HG03280 (cell line): ENCODE results near the gene LSM12.
"Not testable (repeated sequence)": the region's sequence is repeated elsewhere in the genome, so short reads cannot be mapped to it uniquely, and the experiment has no call there.

Experiments used
- ATAC-seq: cut with Tn5 transposase; IDR thresholded peaks from one replicate; pipeline ENCODE4 v1.9.1; 2021; ENCODE audit warnings: mild to moderate bottlenecking, moderate library complexity; ENCODE audit not compliant: unreplicated experiment

Gene LSM12

DNA sequence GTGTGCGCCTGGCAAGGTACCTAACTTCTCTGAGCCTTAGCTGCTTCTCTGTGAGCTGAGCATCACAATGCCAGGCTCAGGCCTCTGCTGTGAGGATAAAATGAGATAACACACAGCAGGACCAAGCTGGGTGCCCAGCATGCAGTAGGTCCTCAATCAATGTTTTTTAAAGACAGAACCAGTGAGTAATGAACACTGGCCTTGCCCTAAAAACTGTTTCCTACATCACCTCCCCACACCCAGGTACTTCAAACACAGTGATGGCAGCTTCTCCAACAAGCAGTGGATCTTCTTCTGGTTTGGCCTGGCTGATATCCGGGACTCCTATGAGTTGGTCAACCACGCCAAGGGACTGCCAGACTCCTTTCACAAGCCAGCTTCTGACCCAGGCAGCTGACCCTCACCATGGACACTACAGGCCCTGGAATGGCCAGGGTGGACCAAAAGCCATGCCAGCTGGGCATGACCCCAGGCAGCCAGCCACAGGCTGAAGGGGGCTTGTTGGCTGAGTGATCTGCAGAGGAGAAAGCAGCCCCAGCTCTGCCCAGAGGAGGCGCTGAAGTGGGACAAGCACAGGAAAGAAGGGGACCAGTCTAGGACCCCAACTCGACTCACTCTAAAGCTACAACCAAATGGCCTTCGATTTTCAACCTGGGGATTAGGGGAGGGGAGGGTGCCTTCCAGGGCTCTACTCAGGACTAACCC lies 58.1 kb downstream of the LSM12 start:
- ATAC-seq = no peak

DNA sequence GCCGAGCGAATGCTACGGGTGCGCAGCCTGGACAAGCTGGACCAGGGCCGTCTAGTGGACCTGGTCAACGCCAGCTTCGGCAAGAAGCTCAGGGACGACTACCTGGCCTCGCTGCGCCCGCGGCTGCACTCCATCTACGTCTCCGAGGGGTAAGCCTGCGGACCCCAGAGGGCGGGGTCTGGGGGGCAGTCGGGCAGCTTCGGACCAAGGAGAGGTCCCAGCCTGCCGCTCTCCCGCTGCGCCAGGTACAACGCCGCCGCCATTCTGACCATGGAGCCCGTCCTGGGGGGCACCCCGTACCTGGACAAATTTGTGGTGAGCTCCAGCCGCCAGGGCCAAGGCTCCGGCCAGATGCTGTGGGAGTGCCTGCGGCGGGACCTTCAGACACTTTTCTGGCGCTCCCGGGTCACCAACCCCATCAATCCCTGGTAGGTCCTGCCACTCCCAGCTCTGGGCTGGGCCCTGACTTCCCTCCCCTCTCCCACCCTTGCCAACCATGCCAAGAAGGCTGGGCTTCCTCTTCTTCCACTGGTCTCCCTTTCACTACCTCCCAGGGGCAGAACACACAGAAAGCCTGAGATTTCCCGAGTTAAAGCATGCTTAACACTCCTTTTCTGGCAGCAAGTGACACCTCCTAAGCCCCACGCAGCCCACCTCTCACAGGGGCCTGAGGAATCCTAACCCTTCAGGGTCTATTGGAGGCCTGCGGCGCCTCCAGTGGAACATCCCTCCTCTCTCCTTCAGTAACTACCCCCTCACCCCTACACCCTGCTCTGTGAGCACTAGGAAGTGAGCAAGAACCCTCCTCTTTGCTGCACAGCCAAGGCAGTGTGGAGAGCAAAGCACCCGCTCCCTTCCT lies 58.9 kb downstream of the LSM12 start:
- peak; percentile 12 for ATAC-seq

DNA sequence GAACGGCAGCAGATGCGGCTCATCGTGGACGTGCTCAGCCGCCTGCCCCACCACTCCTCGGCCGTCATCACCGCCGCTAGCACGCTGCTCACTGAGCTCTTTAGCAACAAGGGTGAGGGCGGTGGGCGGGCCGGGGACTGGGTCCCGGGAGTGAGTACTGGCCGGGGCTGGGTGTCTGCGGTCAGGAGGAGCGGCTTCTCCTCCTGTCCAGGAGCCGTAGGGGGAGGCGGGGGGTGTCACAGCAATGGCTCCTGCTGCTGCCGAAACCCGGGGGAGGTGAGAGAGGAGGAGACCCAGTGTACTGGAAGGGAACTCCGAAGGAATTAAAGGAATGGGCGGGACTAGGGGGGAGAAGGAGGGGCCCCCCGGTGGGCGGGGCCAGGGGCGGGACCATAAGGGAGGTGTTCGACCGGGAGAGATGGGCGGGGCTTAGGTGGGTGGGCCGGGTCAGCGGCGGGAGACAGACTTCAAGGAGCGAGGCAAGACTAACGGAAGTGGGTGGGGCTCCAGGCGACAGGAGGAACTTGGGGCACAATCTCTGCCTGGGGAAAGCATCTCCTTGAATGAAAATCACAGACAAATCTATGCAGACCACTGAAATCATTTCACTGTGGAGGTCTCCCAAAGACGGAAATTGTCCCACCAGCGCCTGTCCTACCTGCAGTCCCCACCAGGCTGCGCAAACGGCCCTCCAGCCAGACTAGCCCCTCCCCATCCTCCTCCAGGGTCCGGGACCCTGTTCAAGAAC lies 59.7 kb downstream of the LSM12 start:
- peak; percentile 79 for ATAC-seq

DNA sequence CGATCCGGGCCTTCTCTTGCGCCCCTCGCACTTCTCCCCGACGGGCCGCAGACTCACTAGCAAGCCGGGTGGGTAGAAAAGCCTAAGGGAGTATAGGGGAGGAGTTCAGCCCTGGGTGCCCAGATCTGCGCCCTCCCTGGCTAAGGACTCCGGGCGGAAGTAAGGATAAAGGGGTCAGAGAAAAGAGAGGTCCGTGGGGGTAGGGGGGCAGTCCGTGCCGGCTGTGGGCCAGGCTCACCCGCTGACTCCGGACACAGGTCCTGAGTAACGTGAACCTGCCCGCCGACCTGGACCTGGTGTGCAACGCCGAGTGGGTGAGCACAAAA lies 60.2 kb downstream of the LSM12 start:
- ATAC-seq = no peak

DNA sequence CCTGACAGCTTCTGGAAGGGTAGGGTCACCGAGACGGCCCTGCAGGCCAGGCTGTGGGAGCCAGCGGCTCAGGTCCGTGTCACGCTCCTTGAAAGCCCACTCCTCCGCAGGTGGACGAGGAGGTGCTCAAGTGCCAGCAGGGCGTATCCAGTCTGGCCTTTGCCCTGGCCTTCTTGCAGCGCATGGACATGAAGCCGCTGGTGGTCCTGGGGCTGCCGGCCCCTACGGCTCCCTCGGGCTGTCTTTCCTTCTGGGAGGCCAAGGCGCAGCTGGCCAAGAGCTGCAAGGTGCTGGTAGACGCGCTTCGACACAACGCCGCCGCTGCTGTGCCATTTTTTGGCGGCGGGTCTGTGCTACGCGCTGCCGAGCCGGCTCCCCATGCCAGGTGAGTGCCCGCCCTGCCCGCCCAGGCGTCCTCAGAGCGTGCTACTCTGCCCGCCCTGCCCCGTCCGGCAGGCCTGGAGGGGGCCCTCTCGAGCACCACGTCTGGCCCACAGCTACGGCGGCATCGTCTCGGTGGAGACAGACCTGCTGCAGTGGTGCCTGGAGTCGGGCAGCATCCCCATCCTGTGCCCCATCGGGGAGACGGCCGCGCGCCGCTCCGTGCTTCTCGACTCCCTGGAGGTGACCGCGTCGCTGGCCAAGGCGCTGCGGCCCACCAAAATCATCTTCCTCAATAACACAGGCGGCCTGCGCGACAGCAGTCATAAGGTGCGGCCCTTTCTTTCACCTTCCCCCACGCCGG lies 60.8 kb downstream of the LSM12 start:
- no peak for ATAC-seq

DNA sequence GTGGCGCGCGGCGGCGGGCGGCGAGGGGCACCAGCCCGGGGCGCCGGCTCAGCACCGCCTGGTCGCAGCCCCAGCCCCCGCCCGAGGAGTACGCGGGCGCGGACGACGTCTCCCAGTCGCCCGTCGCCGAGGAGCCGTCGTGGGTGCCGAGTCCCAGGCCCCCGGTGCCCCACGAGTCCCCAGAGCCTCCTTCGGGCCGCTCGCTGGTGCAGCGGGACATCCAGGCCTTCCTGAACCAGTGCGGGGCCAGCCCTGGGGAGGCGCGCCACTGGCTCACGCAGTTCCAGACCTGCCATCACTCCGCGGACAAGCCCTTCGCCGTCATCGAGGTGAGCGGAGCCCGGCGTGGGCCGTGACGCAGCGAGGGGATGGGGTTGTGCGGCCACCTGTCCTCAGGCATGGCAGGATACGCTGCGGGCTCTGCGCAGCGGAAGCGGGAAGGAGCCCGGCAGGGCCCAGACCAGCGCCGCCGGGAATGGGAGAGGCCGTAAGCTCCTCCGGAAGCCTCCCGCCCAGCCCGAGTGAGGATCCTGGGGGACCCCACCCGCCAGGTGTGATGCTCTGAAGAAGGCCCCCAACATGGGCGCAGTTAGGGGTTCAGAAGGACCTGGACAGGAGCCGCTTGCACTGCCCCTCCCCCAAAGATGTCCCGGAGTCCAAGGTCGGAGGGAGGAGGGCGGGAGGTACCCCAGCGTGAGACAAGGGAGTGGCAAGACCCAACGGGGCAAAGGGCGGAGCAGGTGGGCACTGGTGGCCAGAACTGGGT lies 61.5 kb downstream of the LSM12 start:
- ATAC-seq = no peak

DNA sequence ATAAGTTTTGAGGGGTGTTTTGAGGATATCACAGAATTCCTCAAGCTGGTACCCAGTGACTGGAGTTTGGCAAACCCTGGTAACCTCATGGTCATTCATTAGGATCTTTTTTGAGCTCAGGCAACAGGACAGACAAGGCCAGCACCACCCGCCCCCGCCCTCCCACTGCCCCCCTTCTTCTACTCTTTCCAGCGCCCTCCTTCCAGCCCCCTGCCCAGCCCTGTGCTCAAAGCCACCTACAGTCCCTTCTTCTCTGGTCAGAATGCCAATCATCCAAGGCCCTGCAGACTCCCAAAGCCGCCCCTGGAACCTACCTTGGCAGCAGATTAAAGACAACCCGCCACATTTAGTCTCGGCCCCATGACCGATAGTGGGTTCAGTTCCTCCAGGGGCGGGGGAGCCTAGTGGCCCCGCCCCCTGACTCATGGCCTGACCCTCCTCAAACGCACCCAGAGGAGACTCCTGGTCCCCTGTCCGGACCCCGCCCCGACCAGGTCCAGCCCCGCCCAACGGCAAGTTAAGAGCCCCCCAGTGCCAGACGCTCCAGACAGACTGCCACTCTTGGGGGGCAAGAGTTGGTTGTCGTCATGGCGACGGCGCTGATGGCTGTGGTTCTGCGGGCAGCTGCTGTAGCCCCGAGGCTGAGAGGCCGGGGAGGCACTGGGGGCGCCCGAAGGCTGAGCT lies 62.3 kb downstream of the LSM12 start, which contains the start of gene NAGS:
Gene NAGS (plus strand): TSS at position 546 of the 684 bp plus-strand sequence. CDS start 42 bp downstream, at position 588.
- ATAC-seq = no peak

DNA sequence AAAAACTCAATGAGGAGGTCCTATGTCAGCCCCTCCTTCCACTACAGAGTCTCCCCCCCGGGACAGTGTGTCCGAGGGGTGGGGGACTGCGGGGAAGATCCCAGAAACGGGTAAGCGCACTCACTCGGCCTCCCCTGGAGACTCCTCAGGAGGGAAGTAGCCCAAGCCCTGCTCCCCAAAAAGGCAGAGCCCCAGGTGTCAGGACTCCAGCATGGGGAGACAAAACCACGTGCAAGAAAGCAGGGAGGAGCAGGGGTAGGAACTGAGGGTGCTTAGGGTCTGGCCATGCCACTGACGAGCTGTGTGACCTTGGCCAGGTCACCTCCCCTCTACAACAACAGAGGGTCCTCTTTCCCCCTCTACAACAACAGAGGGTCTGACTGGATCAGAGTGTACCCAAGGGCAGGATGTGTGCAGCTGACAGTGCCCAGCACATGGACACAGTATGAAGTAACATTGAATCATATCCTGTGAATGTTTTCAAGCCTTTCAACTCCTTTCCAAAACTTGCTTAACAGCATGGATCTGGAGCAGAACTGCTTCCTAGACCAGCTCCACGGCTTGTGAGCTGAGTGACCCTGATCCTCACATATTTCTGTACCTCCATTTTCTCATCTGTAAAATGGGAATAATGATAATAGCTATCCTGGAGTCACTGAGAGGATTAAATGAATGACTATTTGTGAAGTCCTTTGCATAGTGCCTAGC lies 64.2 kb downstream of the LSM12 start:
- ATAC-seq = no peak

DNA sequence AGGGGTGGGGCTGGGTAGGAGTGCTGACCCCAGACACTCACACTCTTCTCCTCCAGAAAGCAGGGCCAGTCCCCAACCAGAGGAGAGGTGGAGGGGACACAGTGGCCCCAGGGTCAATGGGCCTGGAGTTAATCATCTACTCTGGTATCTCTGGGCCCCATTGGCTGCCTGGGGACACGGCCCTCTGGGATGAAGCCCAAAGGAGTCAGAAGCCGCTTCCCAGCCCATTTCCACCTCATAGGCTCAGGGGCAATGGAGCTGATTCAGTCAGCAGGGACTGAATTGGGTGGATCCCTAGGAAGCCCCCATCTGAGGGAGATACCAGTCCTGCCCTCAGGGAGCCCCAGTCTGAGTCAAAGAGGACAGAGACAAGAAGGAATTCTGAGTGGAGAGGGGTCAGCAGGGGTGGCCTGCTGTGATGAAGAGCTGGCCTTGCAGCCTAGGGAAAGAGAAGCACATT lies 65.0 kb downstream of the LSM12 start:
- no peak for ATAC-seq

DNA sequence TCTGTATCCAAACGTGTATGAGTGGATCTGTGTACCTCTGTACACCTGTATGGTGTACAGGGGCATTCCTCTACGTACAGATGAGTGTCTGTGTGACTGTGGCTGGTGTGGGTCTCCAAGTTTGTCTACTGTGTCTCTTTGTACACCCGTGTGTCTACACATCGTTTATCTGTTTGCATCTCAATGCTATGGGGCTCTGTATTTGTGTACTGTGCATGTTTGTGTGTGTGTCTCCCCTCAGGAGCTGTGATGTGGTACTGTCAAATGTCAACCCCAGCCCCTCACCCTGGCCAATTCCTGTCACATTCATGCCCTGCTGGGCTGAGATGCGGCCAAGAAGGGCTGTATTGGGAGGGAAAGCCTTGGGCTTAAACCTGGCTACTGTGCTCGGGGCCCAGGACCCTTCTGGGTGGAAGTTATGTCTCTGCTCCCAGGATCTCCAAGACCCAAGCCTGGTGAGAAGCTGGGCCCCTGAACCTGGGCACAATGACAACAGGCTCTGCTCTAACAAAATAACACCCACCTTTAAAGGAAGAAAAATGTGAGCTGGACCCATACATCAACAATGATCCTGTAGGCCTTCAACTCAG lies 65.5 kb downstream of the LSM12 start:
- ATAC-seq = no peak

DNA sequence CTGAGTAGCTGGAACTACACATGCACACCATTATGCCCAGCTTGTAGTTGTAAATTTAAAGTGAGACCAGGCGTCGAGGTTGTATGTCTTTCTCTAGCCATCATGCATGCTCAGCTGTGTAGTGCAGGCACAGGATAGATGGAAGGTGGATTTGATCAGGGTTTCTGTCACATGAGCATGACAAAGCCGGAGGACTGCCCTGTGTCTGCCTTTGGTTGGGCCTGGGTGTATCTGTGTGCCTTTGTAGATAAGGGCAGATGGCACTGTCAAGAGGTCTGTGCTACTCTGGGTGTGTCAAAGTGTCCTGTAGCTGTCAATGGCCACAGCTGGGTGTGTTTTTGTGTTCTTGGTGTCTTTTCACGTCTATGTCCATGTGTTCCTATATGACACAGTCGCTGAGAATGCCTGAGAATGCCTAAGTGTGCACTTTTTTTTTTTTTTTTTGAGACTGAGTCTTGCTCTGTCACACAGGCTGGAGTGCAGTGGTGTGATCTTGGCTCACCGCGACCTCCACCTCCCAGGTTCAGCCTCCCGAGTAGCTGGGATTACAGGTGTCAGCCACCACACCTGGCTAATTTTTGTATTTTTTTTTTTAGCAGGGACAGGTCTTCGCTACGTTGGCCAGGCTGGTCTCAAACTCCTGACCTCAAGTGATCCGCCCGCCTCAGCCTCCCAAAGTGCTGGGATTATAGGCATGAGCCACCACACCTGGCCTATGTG lies 66.2 kb downstream of the LSM12 start:
- no peak for ATAC-seq

DNA sequence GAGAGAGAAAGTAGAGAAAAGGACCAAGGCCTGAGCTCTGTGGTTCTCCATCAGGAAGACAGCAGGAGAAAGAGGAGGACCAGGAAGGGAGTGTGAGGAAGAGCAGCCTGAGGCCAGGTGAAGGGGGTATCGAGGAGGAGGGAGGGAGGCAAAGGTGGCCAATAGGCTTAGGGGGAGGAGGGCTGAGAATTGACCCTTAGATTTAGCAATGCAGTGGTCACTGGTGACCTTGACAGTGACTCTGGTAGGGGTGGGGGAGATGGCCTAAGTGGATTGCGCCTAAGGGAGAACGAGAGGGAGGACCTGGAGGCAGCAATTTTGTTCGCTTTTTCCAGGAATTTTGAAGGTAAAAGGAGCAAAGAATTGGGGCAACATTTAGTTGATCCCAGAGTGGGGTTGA lies 67.4 kb downstream of the LSM12 start:
- no peak for ATAC-seq

DNA sequence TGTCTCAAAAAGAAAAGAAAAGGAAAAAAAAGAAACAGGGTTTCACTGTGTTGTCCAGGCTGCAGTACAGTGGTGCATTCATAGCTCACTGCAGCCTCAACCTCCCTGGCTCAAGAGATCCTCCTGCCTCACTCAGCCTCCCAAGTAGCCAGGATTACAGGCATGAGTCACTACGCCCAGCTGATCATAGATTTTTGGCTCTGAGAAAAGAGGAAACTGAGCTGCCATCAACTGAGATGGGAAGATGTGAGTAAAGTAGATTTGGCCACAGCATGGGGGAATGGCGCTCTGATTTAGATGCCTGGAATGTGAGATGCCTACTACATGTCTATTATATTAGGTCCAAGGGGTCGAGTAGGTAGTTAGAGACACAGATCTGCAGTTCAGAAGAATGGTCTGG lies 67.9 kb downstream of the LSM12 start:
- no peak for ATAC-seq

DNA sequence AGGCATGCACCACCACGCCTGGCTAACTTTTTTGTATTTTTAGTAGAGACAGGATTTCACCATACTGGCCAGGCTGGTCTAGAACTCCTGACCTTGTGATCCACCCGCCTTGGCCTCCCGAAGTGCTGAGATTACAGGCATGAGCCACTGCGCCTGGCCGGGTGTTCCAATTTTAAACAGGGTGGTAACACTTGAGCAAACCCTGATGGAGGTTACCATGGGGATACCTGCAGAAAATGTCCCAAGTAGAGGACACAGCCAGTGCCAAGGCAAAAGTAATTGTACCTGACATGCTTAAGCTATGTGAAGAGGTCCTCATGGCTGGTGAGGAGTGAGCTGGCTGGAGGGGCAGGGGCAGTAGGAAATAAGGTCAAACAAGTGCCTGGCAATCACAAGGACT lies 69.3 kb downstream of the LSM12 start:
- not testable (repeated sequence) for ATAC-seq

DNA sequence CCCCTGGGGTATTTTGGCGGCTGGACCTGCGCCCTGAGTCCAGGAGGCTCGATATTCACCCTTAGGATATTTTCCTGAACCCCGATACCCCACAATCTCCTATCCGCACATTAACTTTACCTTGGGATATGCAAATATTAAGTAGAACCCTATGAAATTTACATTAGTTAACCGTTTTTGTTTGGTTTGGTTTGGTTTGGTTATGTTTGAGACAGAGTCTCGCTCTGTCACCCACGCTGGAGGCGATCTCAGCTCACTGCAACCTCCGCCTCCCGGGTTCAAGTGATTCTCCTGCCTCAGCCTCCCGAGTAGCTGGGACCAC lies 71.4 kb downstream of the LSM12 start:
- ATAC-seq = no peak

DNA sequence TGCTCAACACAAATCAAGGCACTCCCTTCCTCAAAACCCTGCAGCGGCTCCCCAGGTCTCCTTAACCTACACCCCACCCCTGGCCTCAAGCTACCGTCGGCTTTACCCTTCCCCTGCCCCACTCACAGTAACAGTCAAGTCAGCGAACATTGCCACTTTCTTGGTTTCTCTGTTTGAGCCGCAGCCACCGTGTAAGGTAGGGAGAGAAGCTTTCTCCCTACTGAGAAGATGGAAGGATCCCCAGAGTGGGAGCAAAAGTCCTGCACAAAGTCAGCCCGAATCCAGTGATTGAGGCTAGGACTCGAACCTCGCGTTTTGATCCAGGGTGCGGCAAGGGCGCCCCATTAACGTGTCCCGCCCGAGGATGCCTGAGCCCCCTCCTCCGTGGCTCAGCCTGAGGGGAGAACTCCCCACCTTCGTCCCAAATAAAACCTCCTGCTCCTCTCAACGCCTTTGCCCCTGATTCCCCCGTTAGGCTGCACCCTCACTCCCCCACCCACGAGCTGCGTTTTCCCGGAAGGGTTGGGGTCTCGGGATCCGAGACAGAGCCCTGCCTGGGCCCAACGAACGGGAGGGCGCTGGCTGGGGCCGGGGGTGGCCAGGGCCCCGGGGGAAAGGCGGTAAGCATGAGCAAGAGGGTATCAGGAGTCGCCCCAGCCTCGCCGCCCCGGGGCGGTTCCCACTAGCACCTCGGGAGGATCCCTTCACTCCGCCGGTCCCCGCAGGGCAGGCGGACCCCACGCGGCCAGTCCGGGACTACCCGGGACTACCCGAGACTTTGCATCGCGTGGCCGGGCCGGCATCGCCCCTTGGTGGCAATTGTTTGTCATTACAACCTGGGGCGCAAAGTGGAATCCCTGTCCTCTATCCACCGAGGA lies 72.0 kb downstream of the LSM12 start:
- ATAC-seq = no peak

DNA sequence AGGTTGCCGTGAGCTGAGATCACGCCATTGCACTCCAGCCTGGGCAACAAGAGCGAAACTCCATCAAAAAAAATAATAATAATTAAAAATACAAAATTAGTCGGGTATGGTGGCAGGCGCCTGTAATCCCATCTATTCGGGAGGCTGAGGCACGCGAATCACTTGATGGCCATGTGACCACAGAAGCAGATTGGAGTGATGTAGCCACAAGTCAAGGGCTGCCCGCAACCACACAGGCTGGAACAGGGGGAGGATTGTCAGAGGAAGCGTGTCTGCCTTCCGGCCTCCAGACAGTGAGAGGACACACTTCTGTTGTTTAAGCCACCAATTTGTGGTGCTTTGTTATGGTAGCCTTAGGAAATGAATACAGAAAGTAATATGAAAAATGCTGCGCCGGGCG lies 73.8 kb downstream of the LSM12 start:
- no peak for ATAC-seq
